Measurements from ENCODE around the gene LSM5. TPM values are rescaled to one million over a fixed set of nuclear protein-coding genes. Genes with fewer than 3 reads are reported as not detected.
A peak's percentile ranks its signal among the peaks of the same experiment; 100 is the strongest.

The LSM5 gene
- polyA plus RNA-seq (2012; ENCODE audit: low read depth, missing spikeins) = 117 TPM

DNA sequence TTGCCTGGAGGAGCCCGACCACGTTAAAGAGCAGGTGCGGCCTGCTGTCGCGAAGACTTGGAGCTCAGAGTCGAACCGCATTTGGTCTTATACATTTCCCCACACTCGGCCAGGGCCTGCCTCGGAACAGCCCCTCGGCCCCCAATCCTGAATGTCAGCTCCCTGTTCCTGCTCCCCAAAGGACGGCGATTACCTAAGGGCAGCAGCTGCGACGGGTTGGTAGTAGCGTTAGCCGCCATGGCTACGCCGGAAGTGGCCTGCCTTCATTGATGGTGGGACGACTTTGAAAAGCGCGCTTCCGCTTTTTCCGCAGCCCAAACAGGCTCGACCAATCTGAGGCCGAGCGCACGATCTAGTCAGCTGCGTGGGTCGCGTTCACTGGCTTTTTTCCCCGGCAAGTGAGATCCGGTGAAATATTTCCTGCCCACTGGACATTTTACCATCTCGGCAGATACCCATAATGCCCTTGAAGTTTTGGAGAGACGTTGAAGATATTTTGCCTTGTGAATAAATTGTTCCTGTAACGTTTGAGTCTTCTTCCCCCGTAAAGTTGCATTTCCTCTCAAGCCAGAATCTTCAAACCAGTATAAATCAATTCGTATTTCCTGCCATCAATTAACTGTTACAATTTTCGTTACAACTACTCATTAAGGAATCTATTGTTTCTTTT is at the start of gene LSM5:
TSS of gene LSM5 (minus strand) at position 254 of the 670 bp plus-strand sequence. CDS start at position 239, 15 bp downstream.
- FAIRE-seq (peak; percentile 97), DNase-seq (ENCODE audit: insufficient read length, low spot score) (peak; percentile 42)
- TF ChIP-seq POU2F2 (IDR thresholded peaks at IDR 0.05; ENCODE audit: low read depth, low read length) (peak; percentile 54; the same call in 1 of the 2 replicates), POLR2AphosphoS5 (IDR thresholded peaks at IDR 0.05; ENCODE audit: low read depth, low read length) (peak; percentile 81), SPI1 (IDR thresholded peaks at IDR 0.05; ENCODE audit: low read depth, low read length) (peak; percentile 88), TAF1 (IDR thresholded peaks at IDR 0.05; ENCODE audit: low read depth, low read length) (peak; percentile 84), POLR2A (IDR thresholded peaks at IDR 0.05; ENCODE audit: low read depth, low read length) (peak; percentile 86), PAX5 (IDR thresholded peaks at IDR 0.05; ENCODE audit: insufficient read depth, low read length, severe bottlenecking) (no peak)

DNA sequence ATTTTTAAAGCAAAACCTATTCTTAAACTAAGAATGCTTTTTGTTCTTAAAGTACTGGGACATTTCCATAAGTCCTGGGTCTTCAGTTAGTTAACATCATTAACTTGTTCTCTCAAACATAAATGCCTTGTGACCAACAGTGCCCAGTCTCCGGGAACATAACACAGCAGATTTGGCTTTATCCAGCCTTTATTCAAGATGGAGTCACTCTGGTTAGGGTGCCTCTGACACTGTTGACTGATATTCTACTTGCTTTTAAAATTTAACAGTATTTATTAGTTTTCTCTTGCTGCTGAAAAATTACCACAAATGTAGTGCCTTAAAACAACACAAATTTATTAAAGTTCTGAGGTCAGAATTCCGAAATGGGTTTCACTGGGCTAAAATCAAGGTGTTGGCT is 49.2 kb upstream of the LSM5 start:
- FAIRE-seq (no peak), DNase-seq (ENCODE audit: insufficient read length, low spot score) (no peak)
- TF ChIP-seq PAX5 (IDR thresholded peaks at IDR 0.05; ENCODE audit: insufficient read depth, low read length, severe bottlenecking) = no peak
- no peak for TF ChIP-seq SPI1 (IDR thresholded peaks at IDR 0.05; ENCODE audit: low read depth, low read length)

DNA sequence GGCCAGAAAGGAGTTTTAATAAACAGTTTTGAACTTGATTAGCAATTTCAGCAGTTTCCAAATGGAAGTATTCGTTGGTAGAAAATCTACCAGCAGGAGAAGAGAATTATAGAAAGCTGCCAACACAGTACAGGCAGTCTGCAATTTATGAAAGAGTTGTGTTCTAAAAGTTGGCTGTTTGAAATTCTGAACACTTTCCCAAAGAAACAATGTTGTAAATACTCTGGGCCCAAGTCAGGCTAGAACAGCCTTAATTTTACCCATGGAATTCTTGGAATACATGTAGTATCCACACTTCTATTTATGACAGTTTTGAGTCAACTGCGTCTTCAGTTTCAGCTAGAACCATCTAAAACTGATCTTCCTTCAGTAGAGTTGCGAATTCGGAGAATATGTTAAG is 47.6 kb upstream of the LSM5 start:
- DNase-seq (ENCODE audit: insufficient read length, low spot score) (no peak), FAIRE-seq (no peak)
- no peak for TF ChIP-seq PAX5 (IDR thresholded peaks at IDR 0.05; ENCODE audit: insufficient read depth, low read length, severe bottlenecking)
- no peak for TF ChIP-seq POLR2AphosphoS5 (IDR thresholded peaks at IDR 0.05; ENCODE audit: low read depth, low read length)
- TF ChIP-seq POU2F2 (IDR thresholded peaks at IDR 0.05; ENCODE audit: low read depth, low read length) = no peak
- no peak for TF ChIP-seq TAF1 (IDR thresholded peaks at IDR 0.05; ENCODE audit: low read depth, low read length)
- no peak for TF ChIP-seq POLR2A (IDR thresholded peaks at IDR 0.05; ENCODE audit: low read depth, low read length)
- TF ChIP-seq SPI1 (IDR thresholded peaks at IDR 0.05; ENCODE audit: low read depth, low read length) = no peak

DNA sequence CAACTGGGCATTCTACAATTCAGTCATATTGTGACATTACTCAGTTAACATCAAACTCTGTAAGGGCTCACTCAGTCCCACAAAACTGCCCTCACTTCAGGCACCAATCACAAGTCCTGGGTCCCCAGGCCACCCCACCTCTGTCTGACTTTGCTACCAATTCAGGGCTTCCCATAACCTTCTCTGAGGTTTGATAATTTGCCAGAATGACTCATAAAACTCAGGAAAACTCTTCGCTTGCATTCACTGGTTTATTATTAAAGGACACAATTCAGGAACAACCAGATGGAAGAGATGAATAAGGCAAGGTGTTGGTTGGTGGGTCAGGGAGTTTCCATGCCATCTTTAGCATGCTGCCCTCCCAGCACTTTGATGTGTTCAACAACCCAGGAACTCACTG is 46.4 kb upstream of the LSM5 start:
- DNase-seq (ENCODE audit: insufficient read length, low spot score) = no peak
- no peak for TF ChIP-seq SPI1 (IDR thresholded peaks at IDR 0.05; ENCODE audit: low read depth, low read length)
- TF ChIP-seq PAX5 (IDR thresholded peaks at IDR 0.05; ENCODE audit: insufficient read depth, low read length, severe bottlenecking) = no peak
- TF ChIP-seq POLR2A (IDR thresholded peaks at IDR 0.05; ENCODE audit: low read depth, low read length) = no peak
- no peak for TF ChIP-seq POU2F2 (IDR thresholded peaks at IDR 0.05; ENCODE audit: low read depth, low read length)
- TF ChIP-seq TAF1 (IDR thresholded peaks at IDR 0.05; ENCODE audit: low read depth, low read length) = no peak
- TF ChIP-seq POLR2AphosphoS5 (IDR thresholded peaks at IDR 0.05; ENCODE audit: low read depth, low read length) = no peak
- no peak for FAIRE-seq

GRCh38 chr7:32536016-32536415 is 45.8 kb upstream of the LSM5 start:
- FAIRE-seq (no peak), DNase-seq (ENCODE audit: insufficient read length, low spot score) (no peak)
- TF ChIP-seq POU2F2 (IDR thresholded peaks at IDR 0.05; ENCODE audit: low read depth, low read length) (no peak), POLR2A (IDR thresholded peaks at IDR 0.05; ENCODE audit: low read depth, low read length) (no peak), TAF1 (IDR thresholded peaks at IDR 0.05; ENCODE audit: low read depth, low read length) (no peak), SPI1 (IDR thresholded peaks at IDR 0.05; ENCODE audit: low read depth, low read length) (no peak), PAX5 (IDR thresholded peaks at IDR 0.05; ENCODE audit: insufficient read depth, low read length, severe bottlenecking) (no peak), POLR2AphosphoS5 (IDR thresholded peaks at IDR 0.05; ENCODE audit: low read depth, low read length) (no peak)

DNA sequence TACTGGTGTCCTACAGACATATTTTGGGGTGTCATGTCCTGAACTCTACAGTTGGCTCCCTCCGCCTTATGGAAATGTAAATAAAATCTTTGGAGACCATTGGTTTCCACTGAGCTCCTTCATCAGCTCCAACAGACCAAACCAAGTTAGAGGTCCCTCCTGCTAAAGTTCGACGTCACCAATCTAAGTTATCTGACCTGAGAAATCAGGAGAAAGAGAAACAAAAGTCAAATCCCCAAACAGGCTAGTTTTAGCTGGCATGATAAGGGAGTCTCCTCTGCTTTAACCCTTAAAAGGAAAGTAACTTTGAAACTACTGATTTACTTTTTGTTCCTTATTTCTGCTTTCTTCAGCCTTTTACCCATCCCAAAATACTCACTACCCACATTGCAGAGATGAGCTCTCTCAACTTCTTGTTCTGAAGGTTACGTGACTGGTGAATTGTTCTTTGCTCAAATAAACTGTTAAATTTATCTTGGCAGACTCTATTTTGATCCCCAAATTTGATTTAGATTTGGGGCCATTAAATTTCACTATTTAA is 45.1 kb upstream of the LSM5 start:
- DNase-seq (ENCODE audit: insufficient read length, low spot score) (no peak), FAIRE-seq (peak; percentile 28)

DNA sequence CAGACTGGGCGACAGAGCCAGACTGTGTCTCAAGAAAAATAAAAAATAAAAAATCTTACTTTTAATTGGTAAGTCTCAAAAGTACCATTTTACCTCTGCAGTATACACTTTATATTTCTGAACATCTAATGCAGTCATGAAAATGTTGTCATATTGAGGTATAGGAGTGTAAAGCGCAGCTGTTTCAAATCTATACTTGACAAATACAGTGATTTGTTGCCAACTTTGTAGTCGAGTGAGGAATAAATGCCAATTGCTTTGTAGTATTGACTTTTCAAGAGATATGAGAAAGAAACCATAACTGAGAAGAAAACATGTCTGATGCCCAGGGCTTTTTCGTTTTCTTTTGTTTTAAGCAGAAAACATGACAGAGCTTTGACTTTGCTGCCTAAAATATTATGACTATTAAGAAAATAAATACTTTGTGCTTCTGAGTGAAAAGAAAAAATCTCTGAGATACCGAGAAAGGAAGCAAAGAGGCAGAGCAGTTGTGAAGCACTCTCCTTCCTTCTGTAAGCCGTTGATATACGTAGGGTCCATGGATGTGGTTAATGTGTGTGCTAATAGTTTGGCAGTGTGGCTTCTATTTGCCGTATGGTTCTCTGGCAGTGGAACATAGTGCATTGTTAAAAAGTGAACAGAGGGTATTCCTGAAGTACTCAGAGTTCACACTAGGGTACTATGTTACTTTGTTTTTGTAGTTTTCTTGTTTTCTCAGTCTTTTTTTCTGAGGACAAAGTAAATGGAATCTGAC is 43.3 kb upstream of the LSM5 start:
- FAIRE-seq = no peak
- no peak for TF ChIP-seq POLR2AphosphoS5 (IDR thresholded peaks at IDR 0.05; ENCODE audit: low read depth, low read length)
- TF ChIP-seq SPI1 (IDR thresholded peaks at IDR 0.05; ENCODE audit: low read depth, low read length) = no peak
- TF ChIP-seq PAX5 (IDR thresholded peaks at IDR 0.05; ENCODE audit: insufficient read depth, low read length, severe bottlenecking) = no peak
- TF ChIP-seq POU2F2 (IDR thresholded peaks at IDR 0.05; ENCODE audit: low read depth, low read length) = no peak
- no peak for TF ChIP-seq POLR2A (IDR thresholded peaks at IDR 0.05; ENCODE audit: low read depth, low read length)
- no peak for TF ChIP-seq TAF1 (IDR thresholded peaks at IDR 0.05; ENCODE audit: low read depth, low read length)
- DNase-seq (ENCODE audit: insufficient read length, low spot score) = no peak

More for the DNA sequence above, 45.1 kb upstream of the LSM5 start:
- TF ChIP-seq POLR2AphosphoS5 (IDR thresholded peaks at IDR 0.05; ENCODE audit: low read depth, low read length) (no peak), POU2F2 (IDR thresholded peaks at IDR 0.05; ENCODE audit: low read depth, low read length) (no peak), SPI1 (IDR thresholded peaks at IDR 0.05; ENCODE audit: low read depth, low read length) (no peak), PAX5 (IDR thresholded peaks at IDR 0.05; ENCODE audit: insufficient read depth, low read length, severe bottlenecking) (no peak), TAF1 (IDR thresholded peaks at IDR 0.05; ENCODE audit: low read depth, low read length) (no peak), POLR2A (IDR thresholded peaks at IDR 0.05; ENCODE audit: low read depth, low read length) (no peak)

DNA sequence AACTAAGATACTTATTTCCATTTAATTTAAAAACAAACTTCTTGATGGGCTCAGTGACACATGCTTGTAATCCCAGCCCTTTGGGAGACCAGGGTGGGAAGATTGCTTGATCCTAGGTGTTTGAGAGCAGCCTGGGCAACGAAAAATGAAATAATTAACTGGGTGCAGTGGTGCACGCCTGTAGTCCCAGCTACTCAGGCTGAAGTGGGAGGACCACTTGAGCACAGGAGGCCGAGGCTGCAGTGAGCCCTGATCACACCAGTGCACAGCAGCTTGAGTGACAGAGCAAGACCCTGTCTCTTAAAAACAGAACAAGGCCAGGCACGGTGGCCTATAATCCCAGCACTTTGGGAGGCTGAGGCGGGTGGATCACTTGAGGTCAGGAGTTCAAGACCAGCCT is 42.5 kb upstream of the LSM5 start:
- DNase-seq (ENCODE audit: insufficient read length, low spot score) = no peak
- no peak for FAIRE-seq
- no peak for TF ChIP-seq TAF1 (IDR thresholded peaks at IDR 0.05; ENCODE audit: low read depth, low read length)
- TF ChIP-seq POLR2AphosphoS5 (IDR thresholded peaks at IDR 0.05; ENCODE audit: low read depth, low read length) = no peak
- TF ChIP-seq PAX5 (IDR thresholded peaks at IDR 0.05; ENCODE audit: insufficient read depth, low read length, severe bottlenecking) = no peak
- no peak for TF ChIP-seq POLR2A (IDR thresholded peaks at IDR 0.05; ENCODE audit: low read depth, low read length)
- TF ChIP-seq SPI1 (IDR thresholded peaks at IDR 0.05; ENCODE audit: low read depth, low read length) = no peak
- TF ChIP-seq POU2F2 (IDR thresholded peaks at IDR 0.05; ENCODE audit: low read depth, low read length) = no peak

DNA sequence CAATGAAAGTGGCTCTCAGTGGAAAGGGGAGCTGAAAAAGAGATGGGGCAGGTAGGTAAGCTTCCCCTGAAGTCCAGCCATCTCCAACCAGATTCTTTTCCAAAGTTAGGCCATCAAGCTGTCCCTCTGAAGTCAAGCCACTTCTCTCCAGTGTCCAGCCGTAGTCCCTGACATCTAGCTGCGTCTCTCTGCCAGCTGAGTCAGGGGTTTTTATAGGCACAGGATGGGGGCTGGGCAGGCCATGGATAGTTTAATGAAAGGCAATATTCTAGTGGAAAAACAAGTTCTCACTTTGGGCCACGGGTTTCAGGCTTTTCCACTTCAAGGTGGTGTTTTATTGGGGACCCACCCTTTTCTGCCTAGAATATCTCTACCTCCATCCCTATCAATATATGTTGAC is 41.9 kb upstream of the LSM5 start:
- no peak for FAIRE-seq
- DNase-seq (ENCODE audit: insufficient read length, low spot score) = no peak
- TF ChIP-seq POLR2AphosphoS5 (IDR thresholded peaks at IDR 0.05; ENCODE audit: low read depth, low read length) (no peak), PAX5 (IDR thresholded peaks at IDR 0.05; ENCODE audit: insufficient read depth, low read length, severe bottlenecking) (no peak), TAF1 (IDR thresholded peaks at IDR 0.05; ENCODE audit: low read depth, low read length) (no peak), POU2F2 (IDR thresholded peaks at IDR 0.05; ENCODE audit: low read depth, low read length) (no peak), SPI1 (IDR thresholded peaks at IDR 0.05; ENCODE audit: low read depth, low read length) (no peak), POLR2A (IDR thresholded peaks at IDR 0.05; ENCODE audit: low read depth, low read length) (no peak)
